Endothelial cell of umbilical vein (primary cell): ENCODE measurements around the gene GTF2E1. TPM values are rescaled to one million over a fixed set of nuclear protein-coding genes. Genes with fewer than 3 reads are reported as not detected.

Experiments used
- BruUV-seq: library from RNA; stranded (reverse); fragments of 400-500 nt; replicated peaks from 2 replicates; lab custom pipeline; 2021; lab: Mats Ljungman, UMichigan
- CTCF ChIA-PET: fragments of 300-600, 350-600 bp; sonication (Branson Sonifier 250); formaldehyde crosslinking; loops from one replicate; lab custom pipeline; 2021; ENCODE audit warnings: antibody characterized with exemption, inconsistent platforms; lab: Charles Lee
- POLR2A ChIA-PET: fragments of 300-600, 350-600 bp; sonication (Branson Sonifier 250); formaldehyde crosslinking; loops from one replicate; lab custom pipeline; 2021; ENCODE audit warnings: antibody characterized with exemption, inconsistent platforms; lab: Charles Lee
- DNase-seq: peaks from one replicate; pipeline ENCODE4 v3.0.0-alpha.2; 2011; ENCODE audit warnings: low read depth, low spot score
- FAIRE-seq: peaks from 2 replicates; lab custom pipeline; 2011; peaks lifted over from hg19 to GRCh38; lab: Jason Lieb, UNC
- H2AFZ ChIP-seq: 2 replicates; pipeline ENCODE4 v1.6.0; 2012; ENCODE audit warnings: low read depth, low read length, control low read depth, inconsistent platforms
- H3K27ac ChIP-seq: 2 replicates; pipeline ENCODE4 v1.5.1; 2011; ENCODE audit warnings: low read depth, mild to moderate bottlenecking, control low read depth, low read length, moderate library complexity; ENCODE audit not compliant: insufficient read depth
- H3K27me3 ChIP-seq, 2 experiments: 2 replicates each; pipeline versions ENCODE4 v1.6.0 to v1.6.1; 2011; ENCODE audit warnings: low read length in 2 of 2, mixed read lengths in 1 of 2; ENCODE audit not compliant: control insufficient read depth in 2 of 2, insufficient read depth in 2 of 2
- H3K36me3 ChIP-seq, 2 experiments: 2 replicates in 1 of 2; 3 replicates in 1 of 2; pipeline ENCODE4 v1.5.1; 2011; ENCODE audit warnings: low read length in 2 of 2, mild to moderate bottlenecking in 1 of 2, moderate library complexity in 1 of 2; ENCODE audit not compliant: control insufficient read depth in 2 of 2, insufficient read depth in 2 of 2; ENCODE audit errors: extremely low read depth in 1 of 2
- H3K4me1 ChIP-seq: 3 replicates; pipeline ENCODE4 v1.5.1; 2011; ENCODE audit warnings: mild to moderate bottlenecking, low read length; ENCODE audit not compliant: control insufficient read depth, insufficient read depth; ENCODE audit errors: extremely low read depth
- H3K4me2 ChIP-seq: 2 replicates; pipeline ENCODE4 v1.6.1; 2011; ENCODE audit warnings: low read length, control low read depth, mixed read lengths; ENCODE audit not compliant: insufficient read depth
- H3K4me3 ChIP-seq, 3 experiments: fragments of 200-600 bp in 1 of 3; sonication (generic), shearing (Covaris generic) in 1 of 3; replicated peaks in 1 of 3; 2 replicates each; pipeline ENCODE4 v1.5.1; 2011 to 2016; ENCODE audit warnings: control low read depth in 3 of 3, low read length in 3 of 3, mild to moderate bottlenecking in 2 of 3, inconsistent platforms in 1 of 3, low read depth in 1 of 3, moderate library complexity in 1 of 3; ENCODE audit not compliant: insufficient read depth in 1 of 3
- H3K79me2 ChIP-seq: 2 replicates; pipeline ENCODE4 v1.6.0; 2012; ENCODE audit warnings: low read length, inconsistent platforms; ENCODE audit not compliant: control insufficient read depth, insufficient read depth
- H3K9ac ChIP-seq: replicated peaks from 2 replicates; pipeline ENCODE3; 2011; ENCODE audit warnings: low read length, control low read depth; ENCODE audit not compliant: insufficient read depth; ENCODE audit errors: extremely low read depth
- H3K9me1 ChIP-seq: replicated peaks from 3 replicates; pipeline ENCODE4 v1.6.0; 2011; ENCODE audit warnings: mild to moderate bottlenecking, low read length; ENCODE audit not compliant: control insufficient read depth, insufficient read depth; ENCODE audit errors: extremely low read depth
- H3K9me3 ChIP-seq: replicated peaks from 2 replicates; pipeline ENCODE4 v1.5.1; 2012; ENCODE audit warnings: low read length, inconsistent platforms; ENCODE audit not compliant: control insufficient read depth, insufficient read depth
- H4K20me1 ChIP-seq: replicated peaks from 2 replicates; pipeline ENCODE3; 2011; ENCODE audit warnings: mild to moderate bottlenecking, low read length; ENCODE audit not compliant: control insufficient read depth, insufficient read depth; ENCODE audit errors: extremely low read depth
- EZH2 ChIP-seq: IDR thresholded peaks from 2 replicates; pipeline ENCODE4 v1.6.1; 2012; ENCODE audit warnings: borderline replicate concordance, low read depth, mild to moderate bottlenecking, moderate library complexity, low read length, inconsistent platforms; ENCODE audit not compliant: severe bottlenecking
- FOS ChIP-seq: IDR thresholded peaks from 2 replicates; pipeline ENCODE4 v1.6.1; 2011; ENCODE audit warnings: mild to moderate bottlenecking, low read length, moderate library complexity, borderline replicate concordance; ENCODE audit not compliant: insufficient read depth
- GATA2 ChIP-seq: IDR thresholded peaks from 2 replicates; pipeline ENCODE4 v1.7.0; 2011; ENCODE audit warnings: low read depth, mild to moderate bottlenecking, moderate library complexity, mixed read lengths, low read length; ENCODE audit not compliant: insufficient read length, insufficient read depth
- JUN ChIP-seq: IDR thresholded peaks from 2 replicates; pipeline ENCODE4 v1.6.1; 2011; ENCODE audit warnings: borderline replicate concordance, low read depth; ENCODE audit not compliant: insufficient read length, insufficient read depth
- MYC ChIP-seq: IDR thresholded peaks from one replicate; pipeline ENCODE4 v1.6.1; 2011; ENCODE audit warnings: mild to moderate bottlenecking, low read depth, low read length
- POLR2A ChIP-seq: IDR thresholded peaks from 2 replicates; pipeline ENCODE4 v1.6.1; 2012; ENCODE audit warnings: low read depth, mild to moderate bottlenecking, control low read depth, low read length
- POLR2AphosphoS5 ChIP-seq: IDR thresholded peaks from 2 replicates; pipeline ENCODE4 v1.6.1; 2012; ENCODE audit warnings: low read depth, mild to moderate bottlenecking, control low read depth, low read length, moderate library complexity; ENCODE audit not compliant: insufficient read depth
- dilution Hi-C: fragments of 300-500 bp; cut with MboI; formaldehyde crosslinking; loops from one replicate; pipeline ENCODE4 v1.15.0; 2019; ENCODE audit warnings: low sequenced_read_pairs; ENCODE audit not compliant: extremely low pct_ligation_motif_present
- intact Hi-C: fragments of 100-400 bp; cut with micrococcal nuclease; formaldehyde crosslinking; loops from one replicate; pipeline ENCODE4 v1.10.0; 2022
- polyA plus RNA-seq, 4 experiments: library from polyadenylated mRNA; depleted of rRNA in 3 of 4; stranded (reverse) in 3 of 4; unstranded in 1 of 4; fragments of >200 nt; gene quantifications; 2 replicates each; pipeline versions ENCODE4 v1.2.1 to v1.2.3, GENCODE V29; 2011 to 2012; ENCODE audit warnings: missing spikeins in 1 of 4
- total RNA-seq: library from RNA; stranded (reverse); gene quantifications from 2 replicates; pipeline ENCODE4 v1.2.3, GENCODE V29; 2021
- TF ChIP-seq, protein P1 (sequence below), 2 donors: IDR thresholded peaks; 1 replicate in 1 of 2; 2 replicates in 1 of 2; pipeline ENCODE4 v1.5.1; 2011; ENCODE audit warnings: low read length in 2 of 2, mild to moderate bottlenecking in 2 of 2, moderate library complexity in 2 of 2, control low read depth in 1 of 2, inconsistent platforms in 1 of 2, low read depth in 1 of 2; ENCODE audit not compliant: insufficient read depth in 1 of 2; ENCODE audit errors: extremely low read depth in 1 of 2
- TF ChIP-seq, protein P2 (sequence below): IDR thresholded peaks from 2 replicates; pipeline ENCODE4 v1.6.1; 2011; ENCODE audit not compliant: insufficient read depth, insufficient read length

The GTF2E1 gene
- total and polyA plus RNA-seq, 2 donors (not counting 3 experiments of a cell fraction or from before 2014, with no cell fraction given) = 10.6 to 27.7 TPM

- Histone ChIP-seq H3K27ac (no peak overlapping the region), H3K9me1 (no peaks in the 10 kb centered on the region), H3K36me3 (no peaks in the 10 kb centered on the region), H3K9ac (no peak overlapping the region), H4K20me1 (no peaks in the 10 kb centered on the region), H3K27me3 (no peaks in the 10 kb centered on the region), H3K79me2 (no peaks in the 10 kb centered on the region), H3K4me2 (no peak overlapping the region), H3K4me3 (no peak overlapping the region), H2AFZ (no peak overlapping the region), H3K4me1 (peaks cover 15% of the 10 kb centered on the region), H3K9me3 (no peaks in the 10 kb centered on the region)
- ChIA-PET CTCF (no interaction called here), POLR2A (no interaction called here)
- DNase-seq = no peak
- BruUV-seq = no TSS peak
- intact Hi-C loops (no loop called here), dilution Hi-C loops (no loop called here)
- TF ChIP-seq, protein P1, sequence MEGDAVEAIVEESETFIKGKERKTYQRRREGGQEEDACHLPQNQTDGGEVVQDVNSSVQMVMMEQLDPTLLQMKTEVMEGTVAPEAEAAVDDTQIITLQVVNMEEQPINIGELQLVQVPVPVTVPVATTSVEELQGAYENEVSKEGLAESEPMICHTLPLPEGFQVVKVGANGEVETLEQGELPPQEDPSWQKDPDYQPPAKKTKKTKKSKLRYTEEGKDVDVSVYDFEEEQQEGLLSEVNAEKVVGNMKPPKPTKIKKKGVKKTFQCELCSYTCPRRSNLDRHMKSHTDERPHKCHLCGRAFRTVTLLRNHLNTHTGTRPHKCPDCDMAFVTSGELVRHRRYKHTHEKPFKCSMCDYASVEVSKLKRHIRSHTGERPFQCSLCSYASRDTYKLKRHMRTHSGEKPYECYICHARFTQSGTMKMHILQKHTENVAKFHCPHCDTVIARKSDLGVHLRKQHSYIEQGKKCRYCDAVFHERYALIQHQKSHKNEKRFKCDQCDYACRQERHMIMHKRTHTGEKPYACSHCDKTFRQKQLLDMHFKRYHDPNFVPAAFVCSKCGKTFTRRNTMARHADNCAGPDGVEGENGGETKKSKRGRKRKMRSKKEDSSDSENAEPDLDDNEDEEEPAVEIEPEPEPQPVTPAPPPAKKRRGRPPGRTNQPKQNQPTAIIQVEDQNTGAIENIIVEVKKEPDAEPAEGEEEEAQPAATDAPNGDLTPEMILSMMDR (IDR thresholded peaks at IDR 0.05; ENCODE audit: extremely low read depth in 1 of 2, insufficient read depth in 1 of 2, low read depth in 1 of 2, low read length in 2 of 2) = no peak
- no peak for TF ChIP-seq POLR2AphosphoS5
- TF ChIP-seq FOS = no peak
- no peak for TF ChIP-seq JUN
- no peak for TF ChIP-seq MYC
- TF ChIP-seq POLR2A = no peak
- TF ChIP-seq, protein P2, sequence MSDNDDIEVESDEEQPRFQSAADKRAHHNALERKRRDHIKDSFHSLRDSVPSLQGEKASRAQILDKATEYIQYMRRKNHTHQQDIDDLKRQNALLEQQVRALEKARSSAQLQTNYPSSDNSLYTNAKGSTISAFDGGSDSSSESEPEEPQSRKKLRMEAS = no peak
- no peak for TF ChIP-seq GATA2
- TF ChIP-seq EZH2 = no peak
- no peak for FAIRE-seq
Observed at GRCh38 chr3:120798346-120798745, 55.8 kb downstream of the GTF2E1 start.
